Measurements from ENCODE around the gene GUCD1. TPM values are rescaled to one million over a fixed set of nuclear protein-coding genes. Genes with fewer than 3 reads are reported as not detected.

The GUCD1 gene
- total and polyA plus RNA-seq, 10 of the 15 experiments (the other 5 are each of a cell fraction or from before 2014, with no cell fraction given), result 56.0 to 177 (median 88.2) TPM

DNA sequence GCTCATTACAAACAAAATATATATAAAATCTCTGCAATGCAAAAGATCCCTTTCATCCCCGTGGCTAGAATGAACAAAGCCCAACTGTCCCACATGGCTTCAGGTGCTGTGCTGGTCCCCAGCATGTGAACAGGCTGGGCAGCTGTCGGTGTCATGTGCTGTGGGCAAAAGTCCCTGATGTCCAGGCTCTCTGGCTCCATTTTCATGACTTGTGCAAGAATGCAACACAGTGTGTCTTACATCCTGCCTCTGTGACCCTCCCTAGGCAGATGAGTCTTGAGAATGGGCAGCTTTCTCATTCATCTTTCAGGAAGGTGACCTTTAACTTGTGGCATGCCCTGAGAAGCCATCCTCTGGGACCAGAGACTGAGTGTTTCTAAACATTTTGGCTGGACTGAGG is 14.5 kb downstream of the GUCD1 start (continued):
- TF ChIP-seq, protein P1, sequence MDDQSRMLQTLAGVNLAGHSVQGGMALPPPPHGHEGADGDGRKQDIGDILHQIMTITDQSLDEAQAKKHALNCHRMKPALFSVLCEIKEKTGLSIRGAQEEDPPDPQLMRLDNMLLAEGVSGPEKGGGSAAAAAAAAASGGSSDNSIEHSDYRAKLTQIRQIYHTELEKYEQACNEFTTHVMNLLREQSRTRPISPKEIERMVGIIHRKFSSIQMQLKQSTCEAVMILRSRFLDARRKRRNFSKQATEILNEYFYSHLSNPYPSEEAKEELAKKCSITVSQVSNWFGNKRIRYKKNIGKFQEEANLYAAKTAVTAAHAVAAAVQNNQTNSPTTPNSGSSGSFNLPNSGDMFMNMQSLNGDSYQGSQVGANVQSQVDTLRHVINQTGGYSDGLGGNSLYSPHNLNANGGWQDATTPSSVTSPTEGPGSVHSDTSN (IDR thresholded peaks at IDR 0.05; ENCODE audit: insufficient replicate concordance, low read depth, low read length), result no peak
- TF ChIP-seq IKZF2 (IDR thresholded peaks at IDR 0.05) (no peak), CBFB (IDR thresholded peaks at IDR 0.05; ENCODE audit: low read depth) (no peak), TCF12 (IDR thresholded peaks at IDR 0.05; ENCODE audit: low read depth, low read length) (no peak), LARP7 (IDR thresholded peaks at IDR 0.05) (no peak)
- TF ChIP-seq, protein P2, sequence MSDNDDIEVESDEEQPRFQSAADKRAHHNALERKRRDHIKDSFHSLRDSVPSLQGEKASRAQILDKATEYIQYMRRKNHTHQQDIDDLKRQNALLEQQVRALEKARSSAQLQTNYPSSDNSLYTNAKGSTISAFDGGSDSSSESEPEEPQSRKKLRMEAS (IDR thresholded peaks at IDR 0.05; ENCODE audit: low read depth, low read length), result no peak

DNA sequence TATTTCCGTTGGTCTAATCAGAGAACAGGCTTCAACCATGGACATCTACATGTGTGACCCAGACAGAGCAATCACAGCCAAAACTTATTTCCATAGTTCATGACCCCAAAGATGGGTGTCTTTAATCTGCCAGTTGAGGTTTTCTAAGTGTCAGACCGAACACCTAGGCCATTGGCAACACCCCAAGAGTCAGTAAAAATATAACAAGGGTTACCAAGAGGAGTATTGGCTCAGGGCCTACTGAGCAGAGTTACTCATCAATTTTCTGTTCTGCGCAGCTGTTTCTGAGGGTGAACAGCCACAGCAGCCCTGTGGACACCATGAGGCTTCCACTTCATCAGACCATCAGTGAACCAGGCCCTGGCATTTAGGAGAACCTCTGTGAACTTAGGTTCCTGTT is 18.8 kb downstream of the GUCD1 start:
- no peaks in the 10 kb centered on the region for H3K27me3 ChIP-seq (replicated peaks in 1 of 2; ENCODE audit: control insufficient read depth in 2 of 2, insufficient read depth in 2 of 2, low read length in 1 of 2)
- in situ Hi-C loops (cut with MboI), result no loop called here
- H3K9ac ChIP-seq (ENCODE audit: control insufficient read depth, insufficient read depth, low read length), result no peak overlapping the region
- POLR2A ChIA-PET, result no interaction called here
- no peaks in the 10 kb centered on the region for H3K79me2 ChIP-seq (ENCODE audit: control insufficient read depth, insufficient read depth, low read length)
- BruUV-seq (replicated peaks), result no TSS peak
- no peak overlapping the region for H2AFZ ChIP-seq (ENCODE audit: control insufficient read depth, low read depth, low read length)
- 95% methylated on average over 3 of the region's 3 CpGs for WGBS (ENCODE audit: insufficient coverage, insufficient replicate concordance, low lambda C conversion rate, missing lambda C conversion rate)
- ATAC-seq (no peak), DNase-seq (ENCODE audit: low read depth, low spot score) (no peak), FAIRE-seq (peak; percentile 49)
- peaks cover 7 to 8% of the 10 kb centered on the region in 2 experiments; a peak in 3 of 4 replicates for H3K36me3 ChIP-seq (ENCODE audit: control insufficient read depth in 2 of 2, insufficient read depth in 2 of 2, low read length in 1 of 2)
- no peak overlapping the region for H3K27ac ChIP-seq (ENCODE audit: control insufficient read depth, insufficient read depth)
- intact Hi-C loops (cut with micrococcal nuclease; ENCODE audit: unreplicated experiment), result no loop called here
- no peak overlapping the region for H3K4me3 ChIP-seq
- no peaks in the 10 kb centered on the region for H4K20me1 ChIP-seq (ENCODE audit: control insufficient read depth, insufficient read depth)
- RAD21 ChIA-PET (ENCODE audit: unreplicated experiment), result no interaction called here
- SMC1A ChIA-PET (ENCODE audit: uncharacterized antibody, unreplicated experiment), result interaction anchor here (1.3 to 1.5 kb wide), 2 partner anchors 10 to 16 kb away, joined by 3 to 5 read pairs; no protein-coding TSS in a partner anchor
- H3K4me2 ChIP-seq (ENCODE audit: control insufficient read depth, insufficient read depth), result no peak overlapping the region
- no peaks in the 10 kb centered on the region for H3K4me1 ChIP-seq (ENCODE audit: control insufficient read depth, insufficient read depth, low read length)
- no peaks in the 10 kb centered on the region for H3K9me3 ChIP-seq (replicated peaks; ENCODE audit: control insufficient read depth, insufficient read depth, low read length)
- CTCF ChIA-PET, result no interaction called here
- no peak for TF ChIP-seq JUNB (IDR thresholded peaks at IDR 0.05)
- no peak for TF ChIP-seq SIX5 (IDR thresholded peaks at IDR 0.05; ENCODE audit: low read depth, low read length, severe bottlenecking)
- TF ChIP-seq MYC (IDR thresholded peaks at IDR 0.05; ENCODE audit: insufficient read depth, insufficient read length, insufficient replicate concordance, low read length, severe bottlenecking), result no peak
- TF ChIP-seq SREBF2 (IDR thresholded peaks at IDR 0.05; ENCODE audit: low read length), result no peak
- TF ChIP-seq NFXL1 (IDR thresholded peaks at IDR 0.05; ENCODE audit: borderline replicate concordance), result no peak
- no peak for TF ChIP-seq JUND (IDR thresholded peaks at IDR 0.05; ENCODE audit: low read depth, low read length)
- no peak for TF ChIP-seq YY1 (IDR thresholded peaks at IDR 0.05; ENCODE audit: low read depth, low read length)
- no peak for TF ChIP-seq BACH1 (IDR thresholded peaks at IDR 0.05; ENCODE audit: borderline replicate concordance)
- no peak for TF ChIP-seq MEF2A (IDR thresholded peaks at IDR 0.05; ENCODE audit: insufficient read depth, low read depth, low read length)
- TF ChIP-seq POLR2AphosphoS5 (IDR thresholded peaks at IDR 0.05; ENCODE audit: low read length), result no peak
- no peak for TF ChIP-seq STAT3 (IDR thresholded peaks at IDR 0.05; ENCODE audit: low read depth, low read length)
- no peak for TF ChIP-seq SMARCA5 (IDR thresholded peaks at IDR 0.05)
- TF ChIP-seq, protein P3, sequence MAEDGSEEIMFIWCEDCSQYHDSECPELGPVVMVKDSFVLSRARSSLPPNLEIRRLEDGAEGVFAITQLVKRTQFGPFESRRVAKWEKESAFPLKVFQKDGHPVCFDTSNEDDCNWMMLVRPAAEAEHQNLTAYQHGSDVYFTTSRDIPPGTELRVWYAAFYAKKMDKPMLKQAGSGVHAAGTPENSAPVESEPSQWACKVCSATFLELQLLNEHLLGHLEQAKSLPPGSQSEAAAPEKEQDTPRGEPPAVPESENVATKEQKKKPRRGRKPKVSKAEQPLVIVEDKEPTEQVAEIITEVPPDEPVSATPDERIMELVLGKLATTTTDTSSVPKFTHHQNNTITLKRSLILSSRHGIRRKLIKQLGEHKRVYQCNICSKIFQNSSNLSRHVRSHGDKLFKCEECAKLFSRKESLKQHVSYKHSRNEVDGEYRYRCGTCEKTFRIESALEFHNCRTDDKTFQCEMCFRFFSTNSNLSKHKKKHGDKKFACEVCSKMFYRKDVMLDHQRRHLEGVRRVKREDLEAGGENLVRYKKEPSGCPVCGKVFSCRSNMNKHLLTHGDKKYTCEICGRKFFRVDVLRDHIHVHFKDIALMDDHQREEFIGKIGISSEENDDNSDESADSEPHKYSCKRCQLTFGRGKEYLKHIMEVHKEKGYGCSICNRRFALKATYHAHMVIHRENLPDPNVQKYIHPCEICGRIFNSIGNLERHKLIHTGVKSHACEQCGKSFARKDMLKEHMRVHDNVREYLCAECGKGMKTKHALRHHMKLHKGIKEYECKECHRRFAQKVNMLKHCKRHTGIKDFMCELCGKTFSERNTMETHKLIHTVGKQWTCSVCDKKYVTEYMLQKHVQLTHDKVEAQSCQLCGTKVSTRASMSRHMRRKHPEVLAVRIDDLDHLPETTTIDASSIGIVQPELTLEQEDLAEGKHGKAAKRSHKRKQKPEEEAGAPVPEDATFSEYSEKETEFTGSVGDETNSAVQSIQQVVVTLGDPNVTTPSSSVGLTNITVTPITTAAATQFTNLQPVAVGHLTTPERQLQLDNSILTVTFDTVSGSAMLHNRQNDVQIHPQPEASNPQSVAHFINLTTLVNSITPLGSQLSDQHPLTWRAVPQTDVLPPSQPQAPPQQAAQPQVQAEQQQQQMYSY (CRISPR knock-in tag; IDR thresholded peaks at IDR 0.05), result no peak
- no peak for TF ChIP-seq CREB1 (IDR thresholded peaks at IDR 0.05; ENCODE audit: low read depth)
- no peak for TF ChIP-seq IKZF2 (IDR thresholded peaks at IDR 0.05)
- no peak for TF ChIP-seq MYB (IDR thresholded peaks at IDR 0.05; ENCODE audit: borderline replicate concordance, low read depth, low read length)

Data from GM12878 (cell line).